Prostate gland (tissue), 2 donors: ENCODE measurements around the gene FBXL16. TPM values are rescaled to one million over a fixed set of nuclear protein-coding genes. Genes with fewer than 3 reads are reported as not detected.

Experiments used
- DNase-seq: peaks from one replicate; pipeline ENCODE4 v3.0.0-alpha.2; 2019; ENCODE audit warnings: low spot score
- H3K27ac ChIP-seq, 2 donors: fragments of 200-600 bp; sonication (generic); 2 replicates each; pipeline ENCODE4 v1.5.1; 2017 to 2019
- H3K27me3 ChIP-seq: fragments of 200-600 bp; sonication (generic); replicated peaks from 2 replicates; pipeline ENCODE4 v1.5.1; 2019; ENCODE audit not compliant: insufficient read depth
- H3K36me3 ChIP-seq, 2 donors: fragments of 200-600 bp; sonication (generic); 1 replicate in 1 of 2; 2 replicates in 1 of 2; pipeline versions ENCODE4 v1.5.1 to v1.8.1; 2017 to 2019
- H3K4me1 ChIP-seq: fragments of 200-600 bp; sonication (generic); replicated peaks from 2 replicates; pipeline ENCODE4 v1.5.1; 2019
- H3K4me3 ChIP-seq, 2 donors: fragments of 200-600 bp; sonication (generic); 2 replicates each; pipeline ENCODE4 v1.5.1; 2017 to 2019
- H3K9me3 ChIP-seq: fragments of 200-600 bp; sonication (generic); 2 replicates; pipeline ENCODE4 v1.5.1; 2017
- POLR2A ChIP-seq: fragments of 450-650 bp; IDR thresholded peaks from one replicate; pipeline ENCODE4 v1.6.1; 2016; ENCODE audit warnings: antibody characterized with exemption, mild to moderate bottlenecking
- POLR2AphosphoS5 ChIP-seq: sonication (generic); formaldehyde crosslinking; IDR thresholded peaks from one replicate; pipeline ENCODE4 v1.6.1; 2017; ENCODE audit warnings: antibody characterized with exemption
- WGBS: methylation state at CpG from one replicate; pipeline ENCODE4 v1.1.5; 2018; 5-methylcytosine and 5-hydroxymethylcytosine counted together
- intact Hi-C: fragments of 100-400 bp; cut with DNase I; formaldehyde crosslinking; loops from one replicate; pipeline ENCODE4 v1.14.2; 2022
- total RNA-seq, 2 donors: library from RNA; depleted of rRNA; stranded (reverse); fragments of >200 nt; gene quantifications; one replicate each; pipeline ENCODE4 v1.1.0, GENCODE V29; 2016
- TF ChIP-seq, protein P1 (sequence below), 4 experiments: fragments of 200-600 bp in 2 of 4; fragments of 450-650 bp in 2 of 4; sonication (generic) in 2 of 4; IDR thresholded peaks; 1 replicate in 3 of 4; 2 replicates in 1 of 4; pipeline ENCODE4 v1.5.1; 2016 to 2019; ENCODE audit warnings: antibody characterized with exemption in 4 of 4, mild to moderate bottlenecking in 2 of 4, moderate library complexity in 2 of 4

Gene FBXL16
- total RNA-seq, 2 donors from 2014 or later: 6.1 to 9.1 TPM

DNA sequence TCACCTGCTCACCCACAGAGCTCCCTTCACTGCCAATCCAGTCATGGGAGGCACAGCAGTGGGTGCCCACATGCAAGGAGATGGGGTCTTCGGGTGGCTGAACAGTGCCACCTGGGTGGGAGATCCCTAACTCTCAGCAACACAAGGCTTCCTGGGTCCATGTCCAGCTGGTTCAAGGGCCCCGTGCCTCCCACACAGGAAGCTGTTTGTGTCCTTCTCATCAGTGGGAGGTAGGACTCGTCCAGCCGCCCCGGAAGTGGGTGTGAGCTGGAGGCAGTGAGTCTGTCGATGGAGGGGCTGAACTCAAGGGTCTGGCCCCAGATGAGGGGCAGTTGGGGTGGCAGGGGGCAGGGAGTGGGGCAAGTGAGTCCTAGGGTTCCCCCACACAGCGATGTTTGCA is 1.6 kb downstream of the FBXL16 start:
- Histone ChIP-seq H3K36me3 (no peaks in the 10 kb centered on the region), H3K4me3 (no peak overlapping the region), H3K27ac (no peak overlapping the region), H3K9me3 (no peaks in the 10 kb centered on the region), H3K27me3 (peaks cover 27% of the 10 kb centered on the region), H3K4me1 (no peaks in the 10 kb centered on the region)
- TF ChIP-seq POLR2AphosphoS5 (no peak), POLR2A (no peak)
- TF ChIP-seq, protein P1, sequence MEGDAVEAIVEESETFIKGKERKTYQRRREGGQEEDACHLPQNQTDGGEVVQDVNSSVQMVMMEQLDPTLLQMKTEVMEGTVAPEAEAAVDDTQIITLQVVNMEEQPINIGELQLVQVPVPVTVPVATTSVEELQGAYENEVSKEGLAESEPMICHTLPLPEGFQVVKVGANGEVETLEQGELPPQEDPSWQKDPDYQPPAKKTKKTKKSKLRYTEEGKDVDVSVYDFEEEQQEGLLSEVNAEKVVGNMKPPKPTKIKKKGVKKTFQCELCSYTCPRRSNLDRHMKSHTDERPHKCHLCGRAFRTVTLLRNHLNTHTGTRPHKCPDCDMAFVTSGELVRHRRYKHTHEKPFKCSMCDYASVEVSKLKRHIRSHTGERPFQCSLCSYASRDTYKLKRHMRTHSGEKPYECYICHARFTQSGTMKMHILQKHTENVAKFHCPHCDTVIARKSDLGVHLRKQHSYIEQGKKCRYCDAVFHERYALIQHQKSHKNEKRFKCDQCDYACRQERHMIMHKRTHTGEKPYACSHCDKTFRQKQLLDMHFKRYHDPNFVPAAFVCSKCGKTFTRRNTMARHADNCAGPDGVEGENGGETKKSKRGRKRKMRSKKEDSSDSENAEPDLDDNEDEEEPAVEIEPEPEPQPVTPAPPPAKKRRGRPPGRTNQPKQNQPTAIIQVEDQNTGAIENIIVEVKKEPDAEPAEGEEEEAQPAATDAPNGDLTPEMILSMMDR (IDR thresholded peaks at IDR 0.05): no peak
- intact Hi-C loops: no loop called here
- DNase-seq: no peak
- 74% methylated on average over 7 of the region's 7 CpGs for WGBS

DNA sequence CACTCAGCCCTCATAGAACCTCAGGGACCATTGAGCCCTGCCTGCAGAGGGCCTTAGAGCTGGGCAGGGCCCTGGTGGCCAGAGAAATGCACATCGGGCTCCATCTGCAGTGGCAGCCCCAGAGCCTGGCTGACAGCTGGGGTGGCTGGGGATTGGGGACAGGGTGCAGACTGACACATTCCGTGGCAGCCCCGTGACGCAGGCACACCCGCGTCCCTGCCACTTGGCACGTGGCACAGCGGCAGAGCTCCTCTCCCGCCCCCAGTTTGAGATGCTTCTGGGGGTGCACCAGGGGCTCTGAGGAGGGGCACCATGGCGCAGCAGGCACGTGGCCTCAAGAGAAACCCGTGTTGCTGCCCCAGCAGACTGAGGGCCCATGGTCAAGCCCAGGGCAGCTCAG is 2.2 kb downstream of the FBXL16 start:
- DNase-seq: no peak
- no peak for TF ChIP-seq POLR2A
- TF ChIP-seq, protein P1 (IDR thresholded peaks at IDR 0.05): no peak
- no peak for TF ChIP-seq POLR2AphosphoS5
- WGBS: 74% methylated on average over 12 of the region's 12 CpGs
- no peaks in the 10 kb centered on the region for H3K36me3 ChIP-seq
- H3K4me1 ChIP-seq: no peaks in the 10 kb centered on the region
- H3K9me3 ChIP-seq: no peaks in the 10 kb centered on the region
- no peak overlapping the region for H3K27ac ChIP-seq
- intact Hi-C loops: no loop called here
- peaks cover 27% of the 10 kb centered on the region for H3K27me3 ChIP-seq
- no peak overlapping the region for H3K4me3 ChIP-seq

DNA sequence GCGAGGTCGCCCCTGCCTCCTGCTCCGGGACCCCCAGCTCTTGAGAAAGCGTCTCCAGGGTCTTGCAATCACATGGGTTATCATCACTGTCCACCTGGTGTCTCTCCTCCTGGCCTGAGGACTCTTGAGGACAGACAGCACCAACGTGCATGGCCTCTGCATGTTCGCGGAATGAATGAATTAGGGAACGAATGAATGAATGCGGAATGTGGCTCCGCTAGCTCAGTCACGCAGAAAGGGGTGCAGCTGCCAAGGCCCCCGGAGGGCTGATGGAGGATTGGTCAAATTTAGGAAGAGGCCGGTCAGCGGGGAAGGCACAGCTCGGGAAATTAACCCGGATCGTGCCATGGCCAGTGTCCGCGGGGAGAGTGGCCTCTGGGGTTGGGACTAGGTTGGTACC is 3.3 kb downstream of the FBXL16 start:
- 85% methylated on average over 19 of the region's 19 CpGs for WGBS

DNA sequence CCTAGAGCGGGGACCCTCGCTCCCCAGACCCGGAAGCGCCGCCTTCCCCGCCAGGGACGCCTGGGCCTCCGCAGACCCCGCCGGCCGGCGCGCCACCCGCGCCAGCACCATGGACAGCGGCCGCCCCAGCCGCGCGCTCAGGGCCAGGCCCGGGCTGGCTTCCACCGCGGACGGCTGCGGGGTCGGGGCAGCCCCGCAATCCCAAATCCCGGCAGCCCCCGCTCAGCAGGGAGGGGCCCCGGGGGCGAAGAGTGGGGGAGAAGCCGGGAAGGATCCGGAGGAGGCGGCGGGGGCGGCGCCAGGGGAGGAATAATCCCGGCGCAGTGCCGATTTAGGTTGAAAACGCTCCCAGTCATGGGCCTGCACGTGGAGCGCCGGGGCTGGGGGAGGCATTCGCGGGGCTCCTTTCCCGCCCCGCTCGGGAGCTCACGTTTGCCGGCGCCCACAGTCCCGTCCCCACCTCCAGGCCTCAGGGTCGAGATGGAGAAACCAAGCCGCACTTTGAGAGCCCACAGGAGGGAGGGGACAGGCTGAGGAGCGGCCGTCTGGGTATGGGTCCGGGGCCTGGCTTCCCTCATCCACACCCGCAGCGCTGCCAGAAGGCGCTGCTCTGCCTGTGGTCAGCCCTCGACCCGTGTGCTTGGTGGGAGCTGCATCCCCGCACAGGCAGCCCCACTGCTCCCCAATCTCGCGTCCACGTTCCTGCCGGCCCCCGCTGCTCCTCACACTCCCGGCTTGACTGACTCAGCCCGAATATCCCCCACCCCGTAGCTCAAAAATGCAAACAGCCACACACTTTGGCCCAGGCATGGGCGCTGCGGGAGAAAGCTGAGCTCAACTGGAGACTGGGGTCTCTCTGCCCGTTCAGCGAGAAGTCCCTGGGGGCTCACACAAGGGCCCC is 4.7 kb downstream of the FBXL16 start:
- Histone ChIP-seq H3K27ac (no peak overlapping the region), H3K36me3 (no peaks in the 10 kb centered on the region), H3K9me3 (no peaks in the 10 kb centered on the region), H3K4me1 (no peaks in the 10 kb centered on the region), H3K27me3 (peaks cover 23% of the 10 kb centered on the region), H3K4me3 (no peak overlapping the region)
- TF ChIP-seq POLR2AphosphoS5 (no peak), POLR2A (no peak)
- TF ChIP-seq, protein P1 (IDR thresholded peaks at IDR 0.05): no peak
- intact Hi-C loops: no loop called here
- WGBS: 5% methylated on average over 59 of the region's 76 CpGs
- no peak for DNase-seq

More for the DNA sequence above, 3.3 kb downstream of the FBXL16 start:
- no peak overlapping the region for H3K27ac ChIP-seq
- intact Hi-C loops: no loop called here
- H3K27me3 ChIP-seq: peaks cover 23% of the 10 kb centered on the region
- H3K4me3 ChIP-seq: no peak overlapping the region
- no peaks in the 10 kb centered on the region for H3K36me3 ChIP-seq
- TF ChIP-seq POLR2A (no peak), POLR2AphosphoS5 (no peak)
- TF ChIP-seq, protein P1 (IDR thresholded peaks at IDR 0.05): no peak
- H3K4me1 ChIP-seq: no peaks in the 10 kb centered on the region
- DNase-seq: no peak
- no peaks in the 10 kb centered on the region for H3K9me3 ChIP-seq
